Astrocyte of the cerebellum (primary cell): ENCODE results near the gene LINGO1.

ENCODE experiments used
- DNase-seq: peaks from one replicate; pipeline ENCODE4 v3.0.0-alpha.2; 2011; ENCODE audit warnings: low read depth
- H3K4me3 ChIP-seq: 2 replicates; pipeline ENCODE4 v1.5.1; 2011; ENCODE audit warnings: mild to moderate bottlenecking, low read depth, low read length, moderate library complexity
- in situ Hi-C: cut with HindIII; loops from 2 replicates; pipeline ENCODE4 v1.10.0; 2017; ENCODE audit warnings: low sequenced_read_pairs
- TF ChIP-seq, protein P1 (sequence below): IDR thresholded peaks from 2 replicates; pipeline ENCODE4 v1.5.1; 2012; ENCODE audit warnings: low read length, low read depth, moderate library complexity, mild to moderate bottlenecking; ENCODE audit errors: missing control alignments

The LINGO1 gene

DNA sequence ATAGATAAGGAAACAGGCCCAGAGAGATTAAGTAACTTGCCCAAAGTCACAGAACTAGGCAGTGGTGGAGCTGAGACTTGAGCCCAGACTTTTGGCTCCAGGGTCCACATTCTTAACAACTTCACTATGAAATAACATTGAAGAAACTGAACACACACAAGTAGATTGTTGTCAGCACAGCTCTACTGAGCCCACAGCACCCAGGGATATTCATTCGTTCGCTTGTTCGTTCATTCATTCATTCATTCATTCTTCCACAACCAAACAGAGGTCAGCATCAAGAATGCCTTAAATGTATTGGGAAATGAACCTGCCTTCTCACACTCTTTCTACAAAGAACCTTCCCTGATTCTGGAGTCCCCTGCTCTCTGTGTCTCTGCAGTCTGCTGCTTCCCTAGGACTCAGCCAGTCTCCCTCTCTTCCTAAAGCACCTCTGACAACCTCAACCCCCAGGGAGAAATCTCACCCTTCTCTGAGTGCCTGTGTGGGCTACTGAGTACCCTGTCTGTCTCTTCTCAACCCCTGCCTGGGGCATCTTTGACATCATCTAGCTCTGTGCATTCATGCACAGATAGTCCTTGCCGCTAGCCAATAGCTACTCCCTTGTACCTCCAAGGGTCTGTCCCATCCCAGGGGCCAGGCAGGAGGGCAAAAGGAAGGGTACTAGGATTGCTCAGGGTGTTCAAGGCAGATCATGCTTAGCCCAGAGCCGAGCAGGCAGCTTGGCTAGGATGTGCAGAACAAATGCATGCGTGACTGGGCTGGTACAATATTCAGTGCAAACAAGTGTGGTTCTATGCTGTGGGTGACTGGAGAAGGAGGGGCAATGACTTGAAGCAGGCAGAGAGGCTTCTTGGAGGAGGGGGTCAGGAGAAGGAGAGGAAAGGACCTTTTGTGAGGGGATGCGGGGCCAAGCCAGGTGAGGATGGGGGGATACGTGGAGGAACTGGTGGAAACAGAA, 3.4 kb downstream of the LINGO1 start:
- in situ Hi-C loops: no loop called here
- TF ChIP-seq, protein P1, sequence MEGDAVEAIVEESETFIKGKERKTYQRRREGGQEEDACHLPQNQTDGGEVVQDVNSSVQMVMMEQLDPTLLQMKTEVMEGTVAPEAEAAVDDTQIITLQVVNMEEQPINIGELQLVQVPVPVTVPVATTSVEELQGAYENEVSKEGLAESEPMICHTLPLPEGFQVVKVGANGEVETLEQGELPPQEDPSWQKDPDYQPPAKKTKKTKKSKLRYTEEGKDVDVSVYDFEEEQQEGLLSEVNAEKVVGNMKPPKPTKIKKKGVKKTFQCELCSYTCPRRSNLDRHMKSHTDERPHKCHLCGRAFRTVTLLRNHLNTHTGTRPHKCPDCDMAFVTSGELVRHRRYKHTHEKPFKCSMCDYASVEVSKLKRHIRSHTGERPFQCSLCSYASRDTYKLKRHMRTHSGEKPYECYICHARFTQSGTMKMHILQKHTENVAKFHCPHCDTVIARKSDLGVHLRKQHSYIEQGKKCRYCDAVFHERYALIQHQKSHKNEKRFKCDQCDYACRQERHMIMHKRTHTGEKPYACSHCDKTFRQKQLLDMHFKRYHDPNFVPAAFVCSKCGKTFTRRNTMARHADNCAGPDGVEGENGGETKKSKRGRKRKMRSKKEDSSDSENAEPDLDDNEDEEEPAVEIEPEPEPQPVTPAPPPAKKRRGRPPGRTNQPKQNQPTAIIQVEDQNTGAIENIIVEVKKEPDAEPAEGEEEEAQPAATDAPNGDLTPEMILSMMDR: no peak
- DNase-seq: no peak
- no peak overlapping the region for H3K4me3 ChIP-seq

DNA sequence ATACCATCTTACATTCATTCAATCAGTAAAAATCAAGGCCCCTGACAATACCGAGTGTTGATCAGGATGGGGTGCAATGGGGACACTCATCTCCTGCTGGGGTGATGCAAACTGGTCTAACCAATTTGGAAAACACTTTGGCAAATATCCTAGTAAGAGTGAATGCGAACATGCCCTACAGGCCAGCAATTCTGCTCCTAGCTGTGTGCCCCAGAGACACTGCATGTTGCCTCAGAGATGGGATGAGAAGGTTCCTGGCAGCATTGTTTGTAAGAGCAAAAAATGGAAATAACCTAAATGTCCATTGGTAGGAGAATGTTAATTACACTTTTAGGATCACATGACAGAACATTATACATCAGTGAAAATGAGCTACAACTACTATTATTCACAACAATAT, 4.7 kb downstream of the LINGO1 start:
- TF ChIP-seq, protein P1: no peak
- no peak overlapping the region for H3K4me3 ChIP-seq
- in situ Hi-C loops: no loop called here
- no peak for DNase-seq

DNA sequence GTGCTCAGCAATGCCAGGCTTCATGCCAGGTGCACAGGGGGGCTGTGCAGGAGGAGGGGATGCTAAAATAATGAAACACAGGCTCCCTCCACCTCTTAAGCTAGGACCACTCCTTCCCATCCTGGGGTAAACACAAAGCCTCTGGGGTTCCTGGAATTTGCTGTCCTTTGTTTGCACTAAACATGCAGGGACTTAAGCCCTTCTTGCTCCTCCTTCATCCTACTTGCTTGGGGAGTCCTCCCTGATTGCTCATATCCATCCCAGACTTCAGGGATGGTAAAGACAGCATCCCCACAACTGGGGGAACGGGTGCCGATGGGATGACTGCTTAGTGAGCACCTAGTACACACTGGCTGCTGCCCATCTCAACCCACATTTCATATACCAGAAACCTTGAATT, 5.1 kb downstream of the LINGO1 start:
- no peak for DNase-seq
- TF ChIP-seq, protein P1: no peak
- no peak overlapping the region for H3K4me3 ChIP-seq
- in situ Hi-C loops: no loop called here

DNA sequence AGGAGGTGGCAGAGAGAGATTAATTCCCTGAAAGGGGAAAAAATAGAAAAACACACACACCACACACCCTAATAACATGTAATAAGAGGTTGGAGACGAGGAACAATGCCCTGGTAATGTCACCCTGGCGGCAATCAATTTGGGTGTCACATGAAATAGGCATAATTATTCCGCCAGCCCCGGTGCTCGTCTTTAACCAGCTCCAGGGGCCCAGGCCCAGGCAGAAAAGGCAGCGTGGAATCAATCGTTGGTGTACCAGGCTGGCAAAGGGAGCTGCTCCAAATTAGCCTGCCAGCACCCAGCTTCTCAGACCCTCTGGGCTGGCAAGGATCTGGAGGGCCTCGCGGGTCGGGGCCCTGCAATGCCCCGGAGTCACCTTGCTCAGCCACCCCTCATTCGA, 5.6 kb downstream of the LINGO1 start:
- in situ Hi-C loops: no loop called here
- no peak overlapping the region for H3K4me3 ChIP-seq
- TF ChIP-seq, protein P1: no peak
- DNase-seq: no peak

DNA sequence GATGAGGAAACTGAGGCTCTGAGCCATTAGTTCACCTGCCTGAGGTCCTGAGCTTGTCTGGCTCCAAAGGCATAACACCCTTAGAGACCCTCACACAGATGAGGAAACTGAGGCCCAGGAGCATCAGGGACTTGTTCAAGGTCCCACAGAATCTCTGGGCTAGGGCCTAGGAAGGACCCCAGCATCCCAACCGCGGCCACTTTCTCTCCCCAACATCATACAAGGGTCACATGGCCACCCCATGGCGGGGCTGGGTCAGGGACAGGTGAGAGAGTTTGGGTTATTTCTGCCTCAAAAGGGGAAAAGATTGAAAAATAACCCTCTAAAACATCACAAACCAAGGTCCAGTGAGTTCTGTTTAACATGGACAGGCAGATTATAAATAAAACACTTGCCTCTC, 6.7 kb downstream of the LINGO1 start:
- no peak overlapping the region for H3K4me3 ChIP-seq
- TF ChIP-seq, protein P1: no peak
- in situ Hi-C loops: no loop called here
- DNase-seq: no peak

DNA sequence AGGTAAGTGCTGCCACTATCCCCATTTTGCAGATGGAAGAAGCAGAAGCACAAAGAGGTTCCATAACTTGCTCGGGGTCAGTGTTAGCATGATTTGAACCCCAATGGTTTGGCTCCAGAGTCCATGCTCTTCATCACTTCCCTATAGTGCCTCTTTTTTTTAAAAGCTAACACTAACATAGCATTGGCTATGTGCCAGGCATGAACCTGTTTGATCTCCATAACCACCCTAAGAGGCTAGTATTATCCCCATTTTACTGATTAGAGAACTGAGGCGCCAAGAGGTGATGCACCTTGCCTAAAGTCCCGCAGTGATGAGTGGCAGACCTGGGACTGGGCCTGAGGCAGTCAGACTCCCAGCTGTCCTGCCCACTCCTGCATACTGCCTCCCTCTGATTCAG, 7.3 kb downstream of the LINGO1 start:
- in situ Hi-C loops: no loop called here
- no peak for DNase-seq
- no peak overlapping the region for H3K4me3 ChIP-seq
- TF ChIP-seq, protein P1: no peak
